GM11168 (cell line): Measurements from ENCODE around the gene GALR2.

Source experiments
- in situ Hi-C: fragments of 300-500 bp; cut with MboI; formaldehyde crosslinking; loops from one replicate; pipeline ENCODE4 v1.12.0; 2022; ENCODE audit warnings: low sequenced_read_pairs; ENCODE audit not compliant: unreplicated experiment

GALR2 gene

GRCh38 chr17:76078860-76079534 is 4.4 kb downstream of the GALR2 start, which contains the start of gene ZACN:
Gene ZACN, plus strand, starts transcription at chr17:76079182. Its CDS starts 83 bp downstream, at chr17:76079265.
- in situ Hi-C loops = no loop called here

- in situ Hi-C loops = no loop called here
Observed at GRCh38 chr17:76079535-76079955, 5.0 kb downstream of the GALR2 start.

- in situ Hi-C loops = no loop called here
Observed at GRCh38 chr17:76079956-76080767, 5.6 kb downstream of the GALR2 start.

DNA sequence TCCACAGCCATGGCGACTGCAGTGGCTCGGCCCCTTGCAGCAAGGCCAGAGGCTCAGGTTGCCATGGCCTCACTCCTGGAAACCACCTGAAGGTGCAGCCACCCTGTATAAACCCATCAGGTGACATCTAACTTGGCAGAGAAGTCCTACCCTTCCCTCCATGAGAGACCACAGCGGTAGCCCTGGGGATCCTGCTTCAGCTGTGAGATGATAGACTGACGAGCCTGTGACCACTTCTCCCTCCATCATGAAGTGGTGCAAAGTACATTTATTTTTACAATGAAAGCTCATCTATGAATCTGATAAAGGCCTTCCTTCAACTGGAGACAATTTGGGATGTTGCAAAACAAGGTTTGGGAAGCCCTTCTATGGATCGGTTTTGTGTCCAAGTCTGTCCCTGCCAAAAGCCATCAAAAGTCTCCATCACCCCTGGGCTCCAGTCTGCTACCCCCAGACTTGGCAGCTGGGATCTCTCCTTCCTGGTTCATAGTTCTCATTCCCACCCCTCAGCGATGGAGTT is 6.2 kb downstream of the GALR2 start:
- in situ Hi-C loops = no loop called here

- in situ Hi-C loops = no loop called here
Observed at GRCh38 chr17:76081295-76082210, 7.0 kb downstream of the GALR2 start.

DNA sequence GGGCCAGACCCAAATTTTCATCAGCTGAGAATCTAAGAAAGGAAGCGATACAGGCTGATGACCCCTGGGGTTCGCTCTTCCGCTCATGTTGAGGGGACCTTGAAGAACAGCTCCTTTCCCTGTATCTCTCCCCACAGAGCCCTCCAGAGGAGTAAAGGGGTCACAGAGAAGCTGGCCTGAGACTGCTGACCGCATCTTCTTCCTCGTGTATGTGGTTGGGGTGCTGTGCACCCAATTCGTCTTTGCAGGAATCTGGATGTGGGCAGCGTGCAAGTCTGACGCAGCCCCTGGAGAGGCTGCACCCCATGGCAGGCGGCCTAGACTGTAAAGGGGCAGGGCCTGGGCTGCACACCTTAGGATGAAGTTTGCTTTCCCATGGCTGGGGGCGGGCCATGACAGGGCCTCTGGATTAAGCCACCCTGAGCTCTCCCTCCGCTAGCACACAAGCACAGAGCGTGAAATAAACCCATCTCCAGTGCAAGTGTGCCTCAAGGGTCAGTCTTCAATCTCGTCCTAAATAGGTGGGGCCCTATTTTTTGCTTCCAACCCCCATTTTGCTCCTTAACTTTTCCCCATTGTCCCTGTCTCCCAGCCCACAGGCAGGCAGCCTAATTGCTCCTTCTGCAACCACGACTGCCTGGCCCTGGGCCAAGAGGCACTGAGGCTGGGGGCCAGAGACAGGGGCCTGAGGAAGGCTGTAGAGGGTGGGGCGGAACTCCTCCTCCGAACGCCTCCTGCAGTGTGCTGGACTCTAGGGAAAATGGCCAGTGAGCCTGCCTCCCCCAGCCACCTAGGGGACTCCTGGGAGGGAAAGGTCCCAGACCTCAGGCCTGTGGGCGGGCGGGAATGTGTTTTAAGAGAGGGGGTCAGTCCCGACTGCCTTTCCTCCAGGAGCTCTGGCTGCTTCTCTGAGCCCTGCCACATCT is 8.0 kb downstream of the GALR2 start:
- in situ Hi-C loops = no loop called here

DNA sequence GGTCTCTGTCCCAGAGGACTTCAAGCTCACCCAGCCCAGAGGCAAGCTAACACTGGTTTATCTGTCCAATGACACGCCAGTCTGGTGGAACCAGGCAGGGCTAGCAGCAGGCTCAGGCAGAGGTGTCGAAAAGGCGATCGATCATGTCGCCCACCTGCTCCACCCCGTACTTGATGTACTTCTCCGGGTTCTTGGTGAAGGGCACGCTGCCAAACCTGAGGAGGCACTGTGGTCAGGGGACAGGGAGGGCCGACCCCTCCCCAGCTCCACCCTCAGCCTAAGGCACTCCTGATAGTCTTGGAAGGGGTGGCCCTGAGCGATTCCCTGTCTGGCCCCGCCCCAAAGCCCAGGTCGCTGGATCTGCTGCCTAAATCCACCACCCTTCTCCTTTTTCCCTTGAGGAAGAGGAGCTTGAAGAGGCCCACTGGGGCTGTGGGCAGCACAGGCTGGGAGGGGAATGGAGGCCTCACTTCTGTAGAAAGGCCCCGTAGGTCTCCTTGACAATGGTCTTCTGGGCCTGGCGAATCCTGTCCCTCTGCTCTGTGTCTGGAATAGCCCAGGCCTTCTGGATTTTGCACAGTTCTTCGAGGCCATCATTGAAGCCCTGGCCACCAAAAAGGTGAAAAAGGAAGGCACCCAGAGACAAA is 9.1 kb downstream of the GALR2 start:
- in situ Hi-C loops = no loop called here

- in situ Hi-C loops = no loop called here
Observed at GRCh38 chr17:76085066-76085730, 10.6 kb downstream of the GALR2 start.

DNA sequence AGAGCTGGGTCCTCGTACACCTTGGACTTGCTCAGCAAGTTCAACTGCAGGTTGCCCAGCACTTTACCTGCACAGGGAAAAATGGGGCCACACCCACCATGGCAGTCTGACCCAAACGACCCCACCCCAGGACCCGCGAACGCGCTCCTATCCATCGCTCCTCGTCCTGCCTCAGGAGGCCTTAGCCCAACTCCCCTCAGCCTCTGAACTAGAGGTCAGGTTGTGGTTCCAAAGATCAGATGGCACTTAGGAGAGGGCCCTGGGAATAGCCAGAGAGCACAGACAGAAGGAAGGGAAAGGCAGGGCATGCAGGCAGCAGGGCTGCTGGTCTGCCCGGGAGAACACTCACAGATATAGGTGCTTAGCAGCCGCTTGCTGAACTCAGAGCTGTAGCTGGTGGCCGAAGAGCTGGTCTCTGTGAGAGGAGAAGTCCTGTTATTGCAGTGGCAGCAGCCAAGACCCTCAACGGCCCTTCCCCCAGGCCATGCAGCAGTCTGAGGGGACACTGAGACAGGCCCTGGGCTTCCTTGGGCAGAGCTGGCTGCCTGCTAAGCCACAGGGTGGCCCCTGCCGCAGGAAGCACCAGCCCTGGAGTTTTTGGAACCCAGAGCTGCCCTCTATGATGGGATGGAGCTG is 11.3 kb downstream of the GALR2 start:
- in situ Hi-C loops = no loop called here

DNA sequence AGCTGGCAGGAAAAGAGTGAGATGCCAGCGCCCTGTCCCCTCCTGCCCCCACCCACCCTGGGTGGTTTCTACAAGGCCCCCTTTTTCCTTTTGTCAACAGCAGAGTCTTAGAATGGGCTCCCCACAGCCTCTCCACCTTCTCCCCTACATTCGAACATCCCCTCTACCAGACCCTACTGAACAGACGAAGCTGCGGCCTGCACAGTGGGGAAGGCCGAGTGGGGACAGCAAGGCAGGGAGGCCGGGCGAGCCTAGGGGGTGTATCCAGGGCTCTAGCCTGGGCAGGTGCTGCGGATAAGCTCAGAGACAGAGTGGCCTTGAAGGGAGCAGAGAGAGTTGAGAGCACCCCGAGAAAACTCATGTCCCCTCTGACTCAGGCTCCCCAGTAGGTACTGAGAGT is 11.8 kb downstream of the GALR2 start:
- in situ Hi-C loops = no loop called here

GRCh38 chr17:76087531-76087930 is 12.9 kb downstream of the GALR2 start:
- in situ Hi-C loops = no loop called here

DNA sequence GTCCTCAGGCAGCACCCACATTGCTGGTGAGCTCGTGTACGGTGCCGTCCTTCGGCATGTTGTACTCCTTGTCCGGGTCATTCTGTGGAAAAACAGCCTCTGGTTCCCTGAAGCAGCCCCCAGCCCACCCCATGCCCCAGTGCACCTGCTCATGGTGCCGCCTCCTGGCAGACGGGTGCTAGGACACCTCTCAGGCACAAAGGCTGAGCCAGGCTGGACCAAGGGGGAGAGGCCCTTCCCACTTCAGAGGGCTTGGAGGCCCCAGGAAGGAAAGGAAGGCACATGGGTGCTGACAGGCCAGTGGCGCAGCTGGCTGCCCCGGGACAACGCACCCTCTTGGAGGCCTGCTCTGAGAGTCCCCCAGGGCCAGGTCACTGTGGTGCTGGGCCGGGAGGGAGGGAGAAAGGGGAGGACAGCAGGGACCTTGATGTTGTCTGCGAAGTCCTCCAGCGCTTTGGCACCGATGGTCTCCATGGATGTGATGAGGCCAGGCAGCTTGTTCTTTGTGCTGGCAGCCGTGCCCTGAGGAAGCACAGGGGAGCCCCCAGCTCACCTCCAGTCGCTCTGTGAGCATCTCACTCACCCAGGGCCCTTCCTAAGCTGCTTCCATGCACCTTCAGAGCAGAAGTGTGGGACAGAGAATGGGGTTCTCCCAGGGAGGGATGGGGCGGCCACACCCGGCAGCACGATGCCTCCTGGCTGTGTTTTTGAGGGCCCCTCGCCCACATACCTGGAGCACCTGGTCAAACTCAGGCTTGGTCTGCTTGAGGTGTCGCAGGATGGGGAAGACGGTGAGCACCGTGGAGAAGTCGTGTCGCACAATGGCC is 13.7 kb downstream of the GALR2 start:
- in situ Hi-C loops = no loop called here

DNA sequence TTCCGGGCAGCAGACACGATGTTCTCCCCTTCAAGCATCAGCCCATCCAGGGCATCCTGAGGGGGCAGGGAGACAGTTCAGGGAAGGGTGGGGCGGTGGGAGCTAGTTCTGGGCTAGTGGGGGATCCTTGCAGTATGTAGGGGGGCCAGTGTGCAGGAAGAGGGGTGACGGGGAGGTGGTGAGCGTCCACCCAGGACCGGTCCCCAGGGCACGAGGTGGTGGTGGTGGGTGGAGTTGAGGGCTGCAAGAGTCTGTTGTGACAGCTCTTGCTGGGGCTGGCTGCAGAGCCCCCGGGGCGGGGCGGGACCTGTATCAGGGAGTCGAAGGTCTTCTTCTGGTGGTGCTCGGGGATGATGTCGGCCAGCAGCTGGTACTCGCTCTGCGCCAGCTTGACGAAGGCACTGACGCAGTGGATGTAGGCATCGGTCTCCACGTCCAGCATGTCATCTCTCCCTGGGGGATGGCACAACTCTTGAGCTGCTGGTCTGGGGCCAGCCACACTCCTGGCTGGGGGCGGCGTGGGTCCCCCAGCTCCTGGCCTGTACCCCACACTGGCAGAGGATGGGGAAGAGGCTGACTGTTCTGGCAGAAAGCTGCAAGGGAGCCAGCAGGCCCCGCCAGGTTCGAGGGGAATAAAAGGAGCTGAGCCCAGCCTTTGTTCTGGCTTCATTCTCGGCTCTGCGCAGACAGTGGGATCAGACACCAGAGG is 14.4 kb downstream of the GALR2 start:
- in situ Hi-C loops = no loop called here

GRCh38 chr17:76089680-76090516 is 15.3 kb downstream of the GALR2 start:
- in situ Hi-C loops = no loop called here

DNA sequence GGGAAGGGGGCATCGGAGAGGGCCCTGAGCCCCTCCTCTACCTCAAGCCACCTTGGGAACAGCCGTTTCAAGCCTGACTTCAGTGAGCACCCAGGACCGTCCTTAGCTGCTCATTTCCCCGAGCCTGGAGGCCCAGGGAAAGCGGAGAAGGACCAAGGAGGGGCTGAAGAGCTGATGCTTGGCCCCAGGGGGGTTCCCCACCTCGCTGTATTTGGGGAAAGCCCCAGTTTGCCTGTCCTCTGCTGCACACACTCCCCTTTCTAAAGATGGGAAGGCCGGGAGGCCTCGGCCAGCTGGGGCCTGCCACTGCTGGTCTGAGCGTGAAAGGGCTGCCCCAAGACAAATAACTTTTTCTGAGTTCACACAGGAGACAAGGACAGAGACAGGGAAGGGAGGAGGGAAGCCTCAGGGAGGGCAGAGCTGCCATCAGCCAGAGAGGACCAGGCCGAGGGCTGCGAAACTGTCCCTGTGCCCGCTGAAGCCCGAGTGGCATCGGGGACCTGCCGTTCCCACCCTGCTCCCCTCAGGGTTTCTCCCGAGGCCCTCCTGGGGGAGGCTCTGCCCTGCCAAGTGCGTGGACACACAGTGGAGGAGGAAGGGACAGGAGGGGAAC is 16.0 kb downstream of the GALR2 start:
- in situ Hi-C loops = no loop called here
